SK-N-SH treated with all-trans-retinoic acid at 6 μM for 48 hours (cell line): Measurements from ENCODE around the gene FGF11.

ENCODE experiments used
- BACH2 ChIP-seq: fragments of 250-450 bp; sonication (Bioruptor Pico); IDR thresholded peaks from 2 replicates; pipeline ENCODE4 v1.9.0; 2021; ENCODE audit warnings: mild to moderate bottlenecking, borderline replicate concordance
- CSDC2 ChIP-seq: fragments of 250-450 bp; sonication (Bioruptor Pico); IDR thresholded peaks from 2 replicates; pipeline ENCODE4 v1.5.0; 2020; ENCODE audit warnings: mild to moderate bottlenecking, moderate library complexity
- GLIS3 ChIP-seq: fragments of 250-450 bp; sonication (Bioruptor Pico); IDR thresholded peaks from 2 replicates; pipeline ENCODE4 v1.5.0; 2020; ENCODE audit warnings: mild to moderate bottlenecking, moderate library complexity
- ISL1 ChIP-seq: fragments of 250-450 bp; sonication (Bioruptor Pico); IDR thresholded peaks from 2 replicates; pipeline ENCODE4 v2.1.2; 2022; ENCODE audit warnings: mild to moderate bottlenecking, moderate library complexity
- PPARA ChIP-seq: fragments of 250-450 bp; sonication (Bioruptor Pico); IDR thresholded peaks from 2 replicates; pipeline ENCODE4 v1.5.0; 2020; ENCODE audit warnings: mild to moderate bottlenecking, borderline replicate concordance
- RARB ChIP-seq: fragments of 250-450 bp; sonication (Bioruptor Pico); IDR thresholded peaks from 2 replicates; pipeline ENCODE4 v1.8.0; 2021; ENCODE audit warnings: mild to moderate bottlenecking, moderate library complexity
- SNAI2 ChIP-seq: fragments of 250-450 bp; sonication (Bioruptor Pico); IDR thresholded peaks from 2 replicates; pipeline ENCODE4 v1.5.0; 2020; ENCODE audit warnings: mild to moderate bottlenecking, moderate library complexity
- TCF4 ChIP-seq: fragments of 250-450 bp; sonication (Bioruptor Pico); IDR thresholded peaks from 2 replicates; pipeline ENCODE4 v1.8.0; 2021; ENCODE audit warnings: mild to moderate bottlenecking, moderate library complexity, borderline replicate concordance
- ZFP3 ChIP-seq: fragments of 250-450 bp; sonication (Bioruptor Pico); IDR thresholded peaks from 2 replicates; pipeline ENCODE4 v1.5.0; 2020; ENCODE audit warnings: mild to moderate bottlenecking, moderate library complexity
- ZFP30 ChIP-seq: fragments of 450-650 bp; formaldehyde crosslinking; IDR thresholded peaks from 2 replicates; pipeline ENCODE4 v1.5.0; 2022; ENCODE audit warnings: mild to moderate bottlenecking, moderate library complexity
- ZNF565 ChIP-seq: fragments of 450-650 bp; formaldehyde crosslinking; conservative IDR thresholded peaks from 2 replicates; pipeline ENCODE4 v1.5.0; 2020; ENCODE audit warnings: low read depth, mild to moderate bottlenecking, moderate library complexity
- ZNF70 ChIP-seq: fragments of 450-650 bp; formaldehyde crosslinking; IDR thresholded peaks from 2 replicates; pipeline ENCODE4 v1.5.0; 2020; ENCODE audit warnings: mild to moderate bottlenecking, moderate library complexity
- TF ChIP-seq, protein P1 (sequence below): fragments of 250-450 bp; sonication (Bioruptor Pico); IDR thresholded peaks from 2 replicates; pipeline ENCODE4 v1.8.0; 2020; ENCODE audit warnings: mild to moderate bottlenecking, moderate library complexity, borderline replicate concordance
- TF ChIP-seq, protein P2 (sequence below): fragments of 250-450 bp; sonication (Bioruptor Pico); IDR thresholded peaks from 2 replicates; pipeline ENCODE4 v1.5.1; 2020; ENCODE audit warnings: low read depth, mild to moderate bottlenecking, moderate library complexity

DNA sequence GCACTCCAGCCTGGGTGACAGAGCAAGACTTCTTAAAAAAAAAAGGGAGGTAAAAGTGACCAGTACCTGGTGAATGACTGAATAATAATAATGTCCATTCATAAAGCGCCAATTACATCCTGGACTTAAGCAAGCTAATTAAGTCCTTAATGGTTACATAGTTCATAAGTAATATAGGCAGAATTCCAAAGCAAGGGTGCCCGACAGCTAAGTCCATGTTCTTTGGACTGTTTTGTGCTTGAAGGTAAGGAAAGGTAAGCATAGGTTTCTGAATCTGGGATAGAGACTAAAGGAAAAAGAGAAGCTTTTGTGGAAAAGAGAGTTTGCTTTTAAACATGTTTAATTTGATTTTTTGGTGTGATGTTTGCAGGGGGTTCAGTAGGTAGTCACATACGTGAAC is 54.6 kb downstream of the FGF11 start:
- TF ChIP-seq, protein P1, sequence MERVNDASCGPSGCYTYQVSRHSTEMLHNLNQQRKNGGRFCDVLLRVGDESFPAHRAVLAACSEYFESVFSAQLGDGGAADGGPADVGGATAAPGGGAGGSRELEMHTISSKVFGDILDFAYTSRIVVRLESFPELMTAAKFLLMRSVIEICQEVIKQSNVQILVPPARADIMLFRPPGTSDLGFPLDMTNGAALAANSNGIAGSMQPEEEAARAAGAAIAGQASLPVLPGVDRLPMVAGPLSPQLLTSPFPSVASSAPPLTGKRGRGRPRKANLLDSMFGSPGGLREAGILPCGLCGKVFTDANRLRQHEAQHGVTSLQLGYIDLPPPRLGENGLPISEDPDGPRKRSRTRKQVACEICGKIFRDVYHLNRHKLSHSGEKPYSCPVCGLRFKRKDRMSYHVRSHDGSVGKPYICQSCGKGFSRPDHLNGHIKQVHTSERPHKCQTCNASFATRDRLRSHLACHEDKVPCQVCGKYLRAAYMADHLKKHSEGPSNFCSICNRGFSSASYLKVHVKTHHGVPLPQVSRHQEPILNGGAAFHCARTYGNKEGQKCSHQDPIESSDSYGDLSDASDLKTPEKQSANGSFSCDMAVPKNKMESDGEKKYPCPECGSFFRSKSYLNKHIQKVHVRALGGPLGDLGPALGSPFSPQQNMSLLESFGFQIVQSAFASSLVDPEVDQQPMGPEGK (CRISPR knock-in tag) = no peak
- TF ChIP-seq ZNF70 = no peak
- TF ChIP-seq PPARA (CRISPR knock-in tag) = no peak
- no peak for TF ChIP-seq CSDC2 (CRISPR knock-in tag)
- TF ChIP-seq, protein P2, sequence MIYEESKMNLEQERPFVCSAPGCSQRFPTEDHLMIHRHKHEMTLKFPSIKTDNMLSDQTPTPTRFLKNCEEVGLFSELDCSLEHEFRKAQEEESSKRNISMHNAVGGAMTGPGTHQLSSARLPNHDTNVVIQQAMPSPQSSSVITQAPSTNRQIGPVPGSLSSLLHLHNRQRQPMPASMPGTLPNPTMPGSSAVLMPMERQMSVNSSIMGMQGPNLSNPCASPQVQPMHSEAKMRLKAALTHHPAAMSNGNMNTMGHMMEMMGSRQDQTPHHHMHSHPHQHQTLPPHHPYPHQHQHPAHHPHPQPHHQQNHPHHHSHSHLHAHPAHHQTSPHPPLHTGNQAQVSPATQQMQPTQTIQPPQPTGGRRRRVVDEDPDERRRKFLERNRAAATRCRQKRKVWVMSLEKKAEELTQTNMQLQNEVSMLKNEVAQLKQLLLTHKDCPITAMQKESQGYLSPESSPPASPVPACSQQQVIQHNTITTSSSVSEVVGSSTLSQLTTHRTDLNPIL = no peak
- TF ChIP-seq RARB (CRISPR knock-in tag) = no peak
- no peak for TF ChIP-seq ZFP3
- no peak for TF ChIP-seq ZFP30 (CRISPR knock-in tag)
- TF ChIP-seq BACH2 (CRISPR knock-in tag) = no peak
- TF ChIP-seq TCF4 (CRISPR knock-in tag) = no peak
- TF ChIP-seq SNAI2 (CRISPR knock-in tag) = no peak
- TF ChIP-seq GLIS3 (CRISPR knock-in tag) = no peak
- no peak for TF ChIP-seq ISL1
- TF ChIP-seq ZNF565 = no peak
